Rectal smooth muscle tissue (tissue), 1 donor: Measurements from ENCODE around the gene LZTS2.
A peak's percentile ranks its signal among the peaks of the same experiment; 100 is the strongest.

Experiments used
- H3K27ac ChIP-seq: one replicate; pipeline ENCODE4 v1.7.0; 2013; ENCODE audit warnings: low read depth, low read length, inconsistent platforms
- H3K27me3 ChIP-seq: one replicate; pipeline ENCODE4 v1.7.0; 2013; ENCODE audit warnings: low read length; ENCODE audit not compliant: control insufficient read depth, insufficient read depth
- H3K36me3 ChIP-seq: one replicate; pipeline ENCODE4 v1.7.0; 2013; ENCODE audit warnings: low read length; ENCODE audit not compliant: control insufficient read depth, insufficient read depth
- H3K4me1 ChIP-seq: one replicate; pipeline ENCODE4 v1.7.0; 2013; ENCODE audit warnings: low read length; ENCODE audit not compliant: control insufficient read depth, insufficient read depth
- H3K4me3 ChIP-seq: one replicate; pipeline ENCODE4 v1.7.0; 2013; ENCODE audit warnings: low read length
- H3K9ac ChIP-seq: one replicate; pipeline ENCODE4 v1.7.0; 2013; ENCODE audit warnings: low read length

Gene LZTS2

GRCh38 chr10:100981178-100981772, 18.3 kb upstream of the LZTS2 start:
- no peak overlapping the region for H3K4me3 ChIP-seq
- H3K27ac ChIP-seq = no peak overlapping the region
- peaks cover under 1% of the 10 kb centered on the region for H3K4me1 ChIP-seq
- peaks cover 30% of the 10 kb centered on the region for H3K36me3 ChIP-seq
- no peaks in the 10 kb centered on the region for H3K27me3 ChIP-seq
- no peak overlapping the region for H3K9ac ChIP-seq

- H3K36me3 ChIP-seq = peaks cover 25% of the 10 kb centered on the region
- peaks cover 14% of the 10 kb centered on the region for H3K4me1 ChIP-seq
- no peak overlapping the region for H3K9ac ChIP-seq
- no peaks in the 10 kb centered on the region for H3K27me3 ChIP-seq
- H3K4me3 ChIP-seq = no peak overlapping the region
- H3K27ac ChIP-seq = no peak overlapping the region
These were observed 16.4 kb upstream of the LZTS2 start for GRCh38 chr10:100982916-100983830.

DNA sequence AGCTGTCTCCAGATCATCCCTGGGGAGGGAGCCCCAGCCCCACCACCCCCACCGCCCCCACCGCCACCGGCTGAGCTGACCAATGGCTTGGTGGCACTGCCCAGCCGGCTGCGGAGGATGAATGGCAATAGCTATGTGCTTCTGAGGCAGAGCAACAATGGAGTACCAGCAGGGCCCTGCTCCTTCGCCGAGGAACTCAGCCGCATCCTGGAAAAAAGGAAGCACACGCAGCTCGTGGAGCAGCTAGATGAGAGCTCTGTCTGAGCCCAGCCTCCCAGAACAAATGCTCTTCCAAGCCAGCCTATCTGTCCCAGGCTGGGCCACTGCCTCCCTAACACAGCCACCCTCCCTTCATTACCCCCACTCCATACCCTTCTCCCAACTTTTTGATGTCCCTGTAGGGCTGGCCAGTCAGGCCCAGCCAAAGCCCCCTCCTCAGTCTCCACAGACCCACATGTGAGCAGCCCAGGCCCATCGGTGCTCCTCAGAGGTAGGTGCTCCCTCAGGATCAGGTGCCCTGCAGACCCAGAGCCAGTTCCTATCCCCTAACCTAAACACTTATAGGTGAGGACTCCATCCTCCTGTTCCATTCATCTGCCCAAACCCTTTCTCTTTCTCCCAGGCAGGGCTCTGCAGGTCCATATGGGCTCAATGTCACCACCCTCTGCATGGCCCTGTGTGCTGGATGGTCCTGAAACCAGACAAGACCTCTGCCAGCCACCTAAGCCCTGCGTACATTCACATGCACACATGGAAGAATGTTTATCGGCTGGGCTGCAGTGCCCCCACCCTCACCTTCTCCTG, 15.5 kb upstream of the LZTS2 start:
- Histone ChIP-seq H3K4me1 (peaks cover 14% of the 10 kb centered on the region), H3K27me3 (no peaks in the 10 kb centered on the region), H3K4me3 (no peak overlapping the region), H3K9ac (no peak overlapping the region), H3K27ac (no peak overlapping the region), H3K36me3 (peaks cover 23% of the 10 kb centered on the region)

- Histone ChIP-seq H3K27me3 (no peaks in the 10 kb centered on the region), H3K27ac (no peak overlapping the region), H3K36me3 (peaks cover 19% of the 10 kb centered on the region), H3K4me1 (peaks cover 14% of the 10 kb centered on the region), H3K4me3 (no peak overlapping the region), H3K9ac (no peak overlapping the region)
These were observed 14.9 kb upstream of the LZTS2 start for GRCh38 chr10:100984672-100985177.

DNA sequence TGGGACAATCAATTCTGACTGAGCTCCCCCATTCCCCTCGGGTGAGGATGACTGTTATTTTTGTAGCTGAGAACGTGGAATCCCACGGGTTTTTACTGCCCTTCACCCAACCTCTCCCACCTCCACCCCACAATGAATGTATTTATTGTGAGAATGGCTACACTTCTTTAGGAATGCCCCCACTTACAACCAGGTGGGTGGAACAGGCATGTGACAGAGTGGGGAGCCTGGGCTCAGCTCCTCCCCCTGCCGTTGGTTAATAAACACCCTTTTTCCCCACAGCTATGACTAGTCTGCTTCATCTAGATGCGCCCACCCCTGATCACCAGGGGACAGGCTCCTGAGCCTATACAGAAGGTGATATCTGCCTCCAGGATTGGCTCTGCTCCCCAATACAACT, 14.3 kb upstream of the LZTS2 start:
- Histone ChIP-seq H3K4me1 (peaks cover 14% of the 10 kb centered on the region), H3K4me3 (no peak overlapping the region), H3K27ac (no peak overlapping the region), H3K36me3 (peaks cover 13% of the 10 kb centered on the region), H3K9ac (no peak overlapping the region), H3K27me3 (no peaks in the 10 kb centered on the region)

- peaks cover 14% of the 10 kb centered on the region for H3K4me1 ChIP-seq
- peaks cover 16% of the 10 kb centered on the region for H3K36me3 ChIP-seq
- H3K27ac ChIP-seq = peak overlapping the region; percentile 79
- H3K4me3 ChIP-seq = peak overlapping the region; percentile 95
- no peaks in the 10 kb centered on the region for H3K27me3 ChIP-seq
- peak overlapping the region; percentile 49 for H3K9ac ChIP-seq
These were observed 13.0 kb upstream of the LZTS2 start for GRCh38 chr10:100986623-100986951.

DNA sequence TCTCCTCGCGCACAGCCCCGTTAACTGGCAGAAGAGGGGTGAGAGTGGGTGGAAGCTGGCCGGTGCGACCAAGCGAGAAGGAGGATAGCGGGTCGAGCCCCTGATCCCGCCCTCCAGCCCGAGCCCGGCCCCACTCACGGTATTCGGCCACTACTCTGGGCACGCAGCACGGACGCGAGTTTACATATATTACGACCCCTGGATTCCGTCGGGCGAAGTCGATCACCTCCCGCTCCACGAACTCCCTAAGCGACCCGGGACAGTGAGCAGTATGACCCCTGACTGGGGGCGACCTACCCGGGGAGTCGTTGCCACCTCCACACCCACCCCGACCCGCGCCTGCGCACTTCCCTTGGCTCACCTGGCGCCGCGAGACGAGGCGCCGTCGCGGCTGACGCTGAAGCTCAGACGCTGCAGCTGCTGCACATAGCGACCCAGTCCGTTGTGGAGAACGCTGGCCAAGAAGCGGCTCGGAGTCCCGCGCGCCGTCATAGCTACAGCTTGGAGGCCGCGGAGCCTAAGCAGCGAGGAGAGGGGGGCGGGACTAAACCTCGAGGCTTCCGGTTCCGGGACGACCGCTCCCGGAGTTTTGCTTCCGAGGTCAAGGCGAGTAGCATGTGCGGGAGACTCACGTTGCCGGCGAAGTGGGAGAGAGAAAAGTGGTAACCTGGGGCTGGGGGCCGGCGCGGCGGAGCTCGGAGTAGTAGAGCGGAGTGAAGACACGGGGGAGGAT, 12.5 kb upstream of the LZTS2 start, which contains the start of the genes MRPL43 and TWNK:
MRPL43 (minus strand) TSS at position 546 of the 733 bp plus-strand sequence; CDS start at position 492, 54 bp downstream.
TWNK (plus strand) TSS at position 592 of the 733 bp plus-strand sequence. CDS start 668 bp downstream, outside the sequence.
- Histone ChIP-seq H3K27me3 (no peaks in the 10 kb centered on the region), H3K4me3 (peak within 1 kb of the TSS; percentile 95), H3K27ac (peak within 1 kb of the TSS; percentile 79), H3K4me1 (peaks cover 14% of the 10 kb centered on the region), H3K36me3 (peaks cover 16% of the 10 kb centered on the region), H3K9ac (peak within 1 kb of the TSS; percentile 49)

GRCh38 chr10:100987685-100988049, 11.9 kb upstream of the LZTS2 start:
- H3K36me3 ChIP-seq = peaks cover 16% of the 10 kb centered on the region
- peak overlapping the region; percentile 79 for H3K27ac ChIP-seq

DNA sequence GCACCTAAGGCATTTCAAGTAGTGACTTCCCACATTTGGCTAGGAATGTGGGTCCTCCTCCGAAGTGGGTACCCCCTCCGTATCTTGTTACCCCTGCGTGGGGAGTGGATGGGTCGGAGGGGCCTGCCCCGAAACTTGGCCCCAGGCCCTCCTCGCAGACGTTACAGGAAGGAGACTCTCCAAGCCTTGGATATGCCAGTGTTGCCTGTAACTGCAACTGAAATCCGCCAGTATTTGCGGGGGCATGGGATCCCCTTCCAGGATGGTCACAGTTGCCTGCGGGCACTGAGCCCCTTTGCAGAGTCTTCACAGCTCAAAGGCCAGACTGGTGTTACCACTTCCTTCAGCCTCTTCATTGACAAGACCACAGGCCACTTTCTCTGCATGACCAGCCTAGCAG, 11.4 kb upstream of the LZTS2 start:
- H3K9ac ChIP-seq = no peak overlapping the region
- peaks cover 14% of the 10 kb centered on the region for H3K4me1 ChIP-seq
- H3K27ac ChIP-seq = no peak overlapping the region
- H3K4me3 ChIP-seq = peak overlapping the region; percentile 95
- peaks cover 16% of the 10 kb centered on the region for H3K36me3 ChIP-seq
- H3K27me3 ChIP-seq = no peaks in the 10 kb centered on the region

More at GRCh38 chr10:100987685-100988049, 11.9 kb upstream of the LZTS2 start:
- Histone ChIP-seq H3K4me1 (peaks cover 14% of the 10 kb centered on the region), H3K4me3 (peak overlapping the region; percentile 95), H3K27me3 (no peaks in the 10 kb centered on the region), H3K9ac (peak overlapping the region; percentile 43)

DNA sequence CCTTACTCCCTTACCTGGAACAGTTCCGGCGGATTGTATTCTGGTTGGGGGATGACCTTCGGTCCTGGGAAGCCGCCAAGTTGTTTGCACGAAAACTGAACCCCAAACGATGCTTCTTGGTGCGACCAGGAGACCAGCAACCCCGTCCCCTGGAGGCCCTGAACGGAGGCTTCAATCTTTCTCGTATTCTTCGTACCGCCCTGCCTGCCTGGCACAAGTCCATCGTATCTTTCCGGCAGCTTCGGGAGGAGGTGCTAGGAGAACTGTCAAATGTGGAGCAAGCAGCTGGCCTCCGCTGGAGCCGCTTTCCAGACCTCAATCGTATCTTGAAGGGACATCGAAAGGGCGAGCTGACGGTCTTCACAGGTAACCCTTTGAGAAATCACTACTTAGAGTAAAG, 10.5 kb upstream of the LZTS2 start:
- Histone ChIP-seq H3K4me3 (no peak overlapping the region), H3K27me3 (no peaks in the 10 kb centered on the region), H3K36me3 (peaks cover 16% of the 10 kb centered on the region), H3K9ac (no peak overlapping the region), H3K27ac (no peak overlapping the region), H3K4me1 (peaks cover 14% of the 10 kb centered on the region)

GRCh38 chr10:100993986-100994708, 5.5 kb upstream of the LZTS2 start:
- Histone ChIP-seq H3K4me3 (no peak overlapping the region), H3K27me3 (no peaks in the 10 kb centered on the region), H3K9ac (no peak overlapping the region), H3K27ac (no peak overlapping the region), H3K4me1 (peaks cover 10% of the 10 kb centered on the region), H3K36me3 (peaks cover 11% of the 10 kb centered on the region)
